GM21717 (cell line): ENCODE results near the gene STXBP5L.
"Not testable (repeated sequence)": the region's sequence is repeated elsewhere in the genome, so short reads cannot be mapped to it uniquely, and the experiment has no call there.

Source experiments
- ATAC-seq: cut with Tn5 transposase; IDR thresholded peaks from one replicate; pipeline ENCODE4 v1.9.1; 2021; ENCODE audit warnings: mild to moderate bottlenecking, moderate library complexity; ENCODE audit not compliant: unreplicated experiment

Gene STXBP5L

DNA sequence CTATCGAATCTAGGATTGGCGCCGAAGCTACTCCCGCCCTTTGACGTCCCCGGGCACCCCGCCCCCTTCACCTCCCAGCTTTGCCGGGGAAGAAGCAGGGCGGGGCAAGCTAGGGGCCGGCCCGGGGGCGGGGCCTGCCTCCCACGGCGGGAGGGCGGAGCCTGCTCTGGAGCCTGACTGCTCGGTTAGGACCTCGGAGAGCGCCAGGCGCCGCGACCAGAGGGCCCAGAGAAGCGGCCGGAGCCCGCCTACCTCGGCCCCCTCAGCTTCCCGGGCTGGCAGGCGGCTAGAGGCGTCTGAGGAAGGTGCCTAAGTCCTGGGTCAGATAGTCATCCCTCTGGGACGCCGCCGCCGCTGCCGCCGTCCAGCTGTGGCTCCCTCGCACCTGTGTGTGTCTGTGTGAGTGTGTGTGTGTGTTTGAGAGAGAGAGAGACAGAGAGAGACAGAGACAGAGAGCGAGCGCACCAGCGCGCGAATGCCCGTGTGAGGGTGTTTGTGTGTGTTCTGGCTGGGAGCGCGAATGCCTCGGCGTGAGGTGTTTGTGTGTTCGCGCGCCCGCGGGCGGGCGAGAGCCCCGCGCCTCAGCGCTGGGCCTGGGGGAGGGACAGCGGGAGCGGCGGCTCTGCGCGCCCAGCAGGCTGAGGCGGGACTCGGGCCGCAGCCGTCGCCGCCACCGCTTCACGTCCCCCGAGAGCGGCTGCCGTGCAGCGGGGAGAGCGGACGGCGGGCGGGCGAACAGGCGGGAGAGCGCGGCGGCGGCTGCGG is at the start of gene STXBP5L:
STXBP5L (plus strand) TSS at position 176 of the 765 bp plus-strand sequence. CDS start 1,374 bp downstream, outside the sequence.
- ATAC-seq, result peak; percentile 95

- ATAC-seq, result no peak
Observed at GRCh38 chr3:120858521-120858920, 49.5 kb upstream of the STXBP5L start.

DNA sequence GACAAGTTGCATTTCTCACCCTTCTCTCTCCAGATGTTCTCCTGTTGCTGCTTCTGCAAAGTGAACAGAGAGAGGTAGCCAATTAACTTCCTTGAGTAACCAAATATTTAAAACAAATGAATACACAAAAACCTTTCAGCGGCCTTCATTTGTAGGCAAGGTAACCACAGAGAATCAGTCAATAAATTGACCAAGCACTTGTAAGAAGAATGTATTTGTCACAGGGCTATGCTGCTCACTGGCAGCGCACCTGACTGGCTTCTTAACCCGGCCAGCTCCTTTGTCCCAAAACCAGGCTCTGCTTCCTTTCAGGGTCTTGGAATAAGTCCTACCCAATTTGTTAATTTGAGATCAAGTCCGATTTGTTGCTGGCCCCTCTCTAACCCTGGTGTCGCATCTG is 43.5 kb upstream of the STXBP5L start:
- ATAC-seq, result no peak

DNA sequence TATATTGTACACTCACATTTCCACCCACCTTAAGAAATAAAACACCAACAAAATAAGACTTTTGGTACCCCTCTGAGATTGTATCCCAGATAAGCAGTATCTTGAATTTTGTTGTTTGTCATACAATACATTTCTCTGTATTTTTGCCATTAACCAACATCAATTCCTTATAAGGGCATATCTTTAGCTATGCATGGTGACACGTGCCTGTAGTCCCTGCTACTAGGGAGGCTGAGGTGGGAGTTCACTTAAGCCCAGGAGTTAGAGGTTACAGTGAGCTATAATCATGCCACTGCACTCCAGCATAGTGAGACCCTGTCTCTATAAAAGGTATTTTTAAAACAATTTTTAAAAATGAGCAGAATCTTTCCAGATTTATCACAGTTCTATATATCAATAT is 32.5 kb upstream of the STXBP5L start:
- no peak for ATAC-seq

DNA sequence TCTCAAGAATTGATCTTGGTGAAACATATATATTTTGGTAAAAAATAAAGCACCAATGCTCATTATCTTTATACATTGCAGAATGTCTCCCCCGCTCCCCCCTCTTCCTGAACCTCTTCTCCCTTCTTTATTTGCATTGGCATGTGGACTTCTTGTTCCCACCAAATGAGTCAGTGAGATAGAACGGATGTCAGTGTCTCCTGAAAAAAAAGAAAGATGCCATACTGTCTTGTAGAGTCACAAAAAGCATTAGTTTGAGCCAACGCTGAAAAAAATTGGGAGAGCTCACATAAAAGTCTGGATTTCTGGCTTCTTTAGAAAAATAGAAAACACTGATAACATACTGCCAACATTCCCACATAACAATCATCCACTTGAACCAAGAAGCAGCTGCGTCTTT is 32.0 kb upstream of the STXBP5L start:
- ATAC-seq, result no peak

DNA sequence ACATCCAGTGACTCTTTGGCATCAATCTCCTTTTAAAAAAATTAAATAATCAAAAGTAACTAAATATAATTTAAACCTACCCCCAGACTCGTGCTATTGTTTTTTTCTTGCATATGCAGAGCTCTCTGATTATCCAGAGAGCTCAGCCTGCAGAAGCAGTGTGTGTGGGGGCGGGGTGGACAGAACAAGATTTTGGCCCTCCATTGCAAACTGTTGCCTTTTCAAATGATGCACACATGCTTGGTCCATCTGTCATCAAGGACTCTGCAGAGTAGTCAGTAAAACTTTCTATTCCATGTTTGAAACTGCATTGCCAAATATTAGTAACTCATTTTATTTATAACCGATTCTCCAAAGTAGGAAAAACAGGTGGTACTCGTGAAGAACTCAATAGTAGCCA is 28.6 kb upstream of the STXBP5L start:
- no peak for ATAC-seq

DNA sequence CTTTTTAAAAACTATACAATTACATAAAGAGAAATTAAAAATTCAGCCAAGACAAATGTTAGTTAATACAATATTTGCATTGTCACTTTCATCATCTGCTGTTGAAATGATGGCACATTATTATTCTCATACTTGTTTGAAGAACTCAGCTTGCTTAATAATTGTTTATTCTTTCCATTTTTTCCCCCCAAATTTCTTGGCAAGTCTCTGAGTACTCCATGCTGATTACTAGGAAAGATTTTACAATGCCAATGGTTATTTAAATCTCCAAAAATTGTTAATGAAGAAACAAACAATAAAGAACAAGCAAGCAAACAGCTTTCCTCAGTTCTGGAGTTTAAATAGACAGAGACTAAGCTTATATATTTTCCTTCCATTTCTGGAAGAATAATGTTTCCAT is 15.1 kb upstream of the STXBP5L start:
- ATAC-seq, result no peak

DNA sequence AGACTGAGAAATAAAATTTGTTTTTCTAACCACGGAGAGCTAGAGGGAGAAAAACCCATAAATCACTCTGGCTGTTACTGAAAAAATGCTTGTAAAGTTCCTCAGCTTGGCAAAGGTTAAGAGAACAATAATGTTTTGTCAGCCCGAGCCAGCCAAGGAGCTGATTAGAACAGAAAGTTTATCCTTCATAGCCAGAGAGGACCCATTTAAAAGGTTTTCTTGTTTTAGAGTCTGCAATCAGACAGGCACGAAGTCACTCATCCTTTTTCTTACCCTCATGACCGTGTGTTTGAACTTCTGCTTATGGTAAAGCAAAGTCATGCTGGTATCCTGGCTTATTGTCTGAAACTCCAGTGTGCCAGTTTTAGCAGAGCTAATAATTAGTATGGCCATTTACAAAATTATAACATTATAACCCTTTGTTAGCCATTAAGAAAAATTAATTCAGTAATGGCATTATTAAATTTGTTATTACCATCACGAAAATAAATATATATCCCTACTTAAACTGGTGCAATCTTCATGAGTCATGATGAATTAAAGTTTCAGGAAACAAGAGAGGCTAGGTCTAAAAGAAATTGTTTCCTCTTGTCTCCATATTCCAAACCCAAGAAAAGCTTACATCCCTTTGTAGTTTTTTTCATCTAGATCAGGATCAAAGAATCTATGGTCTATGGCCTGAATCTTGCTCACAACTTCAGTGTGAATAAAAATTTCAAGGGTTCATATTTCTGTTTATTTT is 13.5 kb upstream of the STXBP5L start:
- no peak for ATAC-seq

DNA sequence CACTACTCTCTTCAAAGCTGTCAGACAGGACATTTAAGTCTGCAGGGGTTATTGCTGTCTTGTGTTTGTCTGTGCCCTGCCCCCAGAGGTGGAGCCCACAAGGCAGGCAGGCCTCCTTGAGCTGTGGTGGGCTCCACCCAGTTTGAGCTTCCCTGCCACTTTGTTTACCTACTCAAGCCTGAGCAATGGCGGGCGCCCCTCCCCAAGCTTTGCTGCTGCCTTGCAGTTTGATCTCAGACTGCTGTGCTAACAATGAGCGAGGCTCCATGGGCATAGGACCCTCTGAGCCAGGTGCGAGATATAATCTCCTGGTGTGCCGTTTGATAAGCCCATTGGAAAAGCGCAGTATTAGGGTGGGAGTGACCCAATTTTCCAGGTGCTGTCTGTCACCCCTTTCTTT is 6.3 kb upstream of the STXBP5L start:
- not testable (repeated sequence) for ATAC-seq

GRCh38 chr3:120903221-120903620 is 4.8 kb upstream of the STXBP5L start:
- no peak for ATAC-seq

GRCh38 chr3:120907659-120908029 is 361 bp upstream of the STXBP5L start:
- ATAC-seq, result no peak

DNA sequence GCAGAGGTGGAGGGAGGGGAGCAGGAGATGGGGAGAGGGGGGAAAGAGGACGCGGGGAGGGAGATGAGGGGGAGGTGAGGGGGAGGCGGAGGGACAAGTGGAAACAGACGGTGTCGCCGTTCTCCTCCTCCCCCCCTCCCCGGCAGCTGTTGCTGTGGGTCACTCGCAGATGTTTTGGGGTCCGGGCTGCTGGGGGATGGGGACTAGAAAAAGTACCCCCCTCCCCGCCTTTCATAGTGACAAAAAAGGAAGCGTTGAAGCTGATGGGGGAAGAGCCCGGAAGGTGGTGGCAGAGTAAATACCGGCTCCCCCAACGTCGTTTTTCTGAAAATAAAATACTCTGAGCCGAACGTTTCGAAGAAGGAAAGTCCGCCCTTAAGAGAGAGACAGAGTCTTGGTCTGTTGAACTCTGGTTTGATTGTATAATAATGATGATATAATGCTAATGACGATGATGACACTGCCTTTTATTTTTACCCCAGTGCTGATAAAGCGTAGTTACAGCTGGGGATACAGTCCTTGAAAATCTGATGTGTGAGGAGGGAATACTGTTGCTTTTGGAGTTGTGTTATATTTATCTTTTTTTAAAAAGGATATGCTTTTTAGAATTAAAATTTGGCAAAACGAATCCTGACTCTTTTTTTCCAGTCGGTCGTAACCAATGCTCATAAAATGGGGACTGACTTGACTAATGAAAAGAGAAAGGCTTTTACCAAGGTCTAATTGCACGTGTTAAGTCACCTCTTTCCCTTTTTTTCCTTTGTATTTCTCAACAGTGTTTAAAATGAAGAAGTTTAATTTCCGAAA is 993 bp downstream of the STXBP5L start:
- ATAC-seq, result no peak

- ATAC-seq, result no peak
Observed at GRCh38 chr3:120909602-120909878, 1.5 kb downstream of the STXBP5L start.

GRCh38 chr3:120926146-120926545 is 18.1 kb downstream of the STXBP5L start:
- no peak for ATAC-seq

GRCh38 chr3:120928991-120929390 is 21.0 kb downstream of the STXBP5L start:
- ATAC-seq, result no peak

DNA sequence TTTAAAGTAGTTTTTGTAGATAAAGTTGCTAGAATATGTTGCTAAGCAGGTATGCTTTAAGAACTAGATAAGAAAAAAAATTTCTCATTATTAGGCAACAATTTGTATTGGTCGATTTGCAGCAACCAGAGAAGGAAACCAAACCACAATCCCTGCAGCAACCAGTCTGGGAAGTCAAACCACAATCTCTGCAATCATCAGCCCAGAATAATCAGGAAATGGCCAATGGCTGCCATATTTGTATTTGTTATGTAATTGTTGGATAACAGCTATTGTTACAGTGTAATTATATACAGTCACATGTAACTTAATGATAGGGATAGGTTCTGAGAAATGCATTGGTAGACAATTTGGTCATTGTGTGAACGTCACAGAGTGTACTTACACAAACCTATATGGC is 23.6 kb downstream of the STXBP5L start:
- no peak for ATAC-seq

DNA sequence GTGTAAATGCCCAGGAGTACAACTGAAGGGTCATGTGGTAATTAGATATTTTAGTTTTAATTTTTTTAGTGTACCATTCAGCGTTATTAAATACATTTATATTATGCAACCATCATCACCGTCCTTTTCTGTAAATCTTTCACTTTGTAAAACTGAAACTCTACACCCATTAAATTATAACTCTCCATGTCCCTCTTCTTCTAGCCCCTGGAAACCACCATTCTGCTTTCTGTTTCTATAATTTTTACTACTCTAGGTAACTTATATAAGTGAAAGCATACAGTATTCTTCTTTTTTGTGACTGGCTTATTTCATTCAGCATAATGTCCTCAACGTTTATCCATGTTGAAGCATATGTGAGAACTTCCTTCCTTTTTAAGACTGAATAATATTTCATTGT is 48.1 kb downstream of the STXBP5L start:
- ATAC-seq, result no peak

DNA sequence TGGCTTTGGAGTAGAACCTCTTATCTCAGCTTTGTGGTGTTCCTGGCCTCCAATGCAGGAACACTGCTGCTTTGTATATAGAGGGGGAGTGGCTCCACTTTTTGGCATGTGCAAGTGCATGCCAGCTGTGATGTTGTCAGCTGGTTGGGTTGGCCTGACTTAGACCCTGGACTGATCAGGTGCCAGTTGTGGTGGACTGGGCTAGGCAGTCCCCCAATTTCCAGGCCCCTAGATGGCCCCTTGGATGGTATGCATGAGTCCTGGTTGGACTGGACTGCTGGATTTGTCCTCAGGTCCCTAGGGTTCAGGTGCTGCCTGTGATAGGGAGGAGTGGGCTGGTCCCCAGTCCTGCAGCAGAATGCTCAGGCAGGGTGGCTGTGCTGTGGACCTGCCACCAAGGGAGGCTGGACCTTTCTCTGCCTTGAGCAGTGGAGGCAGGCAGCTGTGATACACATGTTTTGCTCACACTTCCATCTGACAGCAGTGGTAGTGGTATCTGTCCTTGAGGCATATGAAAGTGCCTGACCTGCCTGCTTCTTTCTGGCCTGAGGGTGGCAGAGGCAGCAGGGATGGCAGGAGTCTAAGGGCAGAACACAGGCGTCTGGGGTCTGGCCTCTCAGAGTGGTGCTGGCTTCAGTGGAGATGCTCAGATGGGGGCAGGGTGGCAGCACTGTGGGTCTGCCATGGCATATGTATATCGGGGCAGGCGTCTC is 74.8 kb downstream of the STXBP5L start:
- ATAC-seq, result no peak

DNA sequence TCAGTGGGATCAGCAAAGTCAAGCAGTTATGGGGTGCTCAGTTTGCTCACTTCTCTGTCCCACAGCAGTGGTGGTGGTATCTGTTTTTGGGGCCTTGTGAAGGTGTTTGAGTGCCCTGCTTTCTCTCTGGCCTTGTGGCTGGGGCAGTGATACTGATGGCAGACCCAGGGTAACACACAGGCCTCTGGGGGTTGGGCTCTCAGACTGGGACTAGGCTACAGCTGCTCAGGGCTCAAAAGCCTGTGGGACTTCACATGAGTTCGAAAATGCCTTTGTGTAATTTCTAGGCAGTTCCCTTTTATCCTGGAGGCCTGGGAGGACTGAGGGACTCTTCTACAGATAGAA is 75.3 kb downstream of the STXBP5L start:
- no peak for ATAC-seq

DNA sequence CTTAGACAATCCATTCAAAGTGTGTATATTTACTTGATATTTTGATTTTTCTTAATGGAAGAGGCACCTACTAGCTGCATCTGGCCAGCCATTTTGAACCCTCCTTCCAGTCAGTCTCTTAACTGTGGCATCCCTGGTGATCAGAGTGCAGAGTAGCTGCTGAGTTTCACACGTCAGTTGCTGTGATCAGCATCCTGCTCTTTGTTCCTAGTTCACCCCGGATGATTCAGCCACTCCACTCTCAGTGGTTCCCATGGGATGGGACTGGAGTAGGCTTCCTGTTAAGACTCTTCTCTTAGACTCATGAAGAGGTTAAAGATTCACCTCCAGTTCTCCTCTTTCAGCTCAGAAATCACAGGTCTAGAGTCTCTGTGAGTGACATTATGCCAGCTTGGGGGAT is 75.8 kb downstream of the STXBP5L start:
- no peak for ATAC-seq

DNA sequence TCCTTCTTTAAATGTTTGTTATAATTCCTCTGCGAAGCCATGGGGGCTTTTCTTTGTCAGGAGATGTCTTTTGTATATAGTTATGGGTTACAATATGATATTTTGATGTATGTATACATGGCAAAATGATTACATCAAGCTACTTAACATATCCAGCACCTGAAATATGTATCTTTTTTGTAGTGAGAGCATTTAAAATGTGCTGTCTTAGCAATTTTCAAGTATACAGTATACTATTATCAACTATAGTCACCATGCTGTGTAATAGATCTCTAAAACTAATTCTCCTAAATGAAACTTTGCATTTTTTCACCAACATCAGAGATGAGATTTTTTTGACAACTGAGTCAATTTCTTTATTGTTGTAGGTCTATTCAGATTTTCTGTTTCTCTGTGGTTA is 77.2 kb downstream of the STXBP5L start:
- no peak for ATAC-seq
